K562 (cell line): ENCODE data around the gene FAM193A. TPM values are rescaled to one million over a fixed set of nuclear protein-coding genes. Genes with fewer than 3 reads are reported as not detected.
A peak's percentile ranks its signal among the peaks of the same experiment; 100 is the strongest.

Experiments used
- BRCA1 ChIP-seq, 2 experiments: fragments of 450-650 bp in 1 of 2; sonication (generic) in 1 of 2; formaldehyde crosslinking in 1 of 2; IDR thresholded peaks; 2 replicates each; pipeline versions ENCODE4 v1.5.0 to v1.6.1; 2017 to 2020; ENCODE audit warnings: mild to moderate bottlenecking in 1 of 2, missing genetic modification reagents in 1 of 2
- ETV6 ChIP-seq, 3 experiments: fragments of 150-350 bp in 1 of 3; sonication (generic) in 1 of 3; formaldehyde crosslinking in 1 of 3; IDR thresholded peaks; 2 replicates each; pipeline versions ENCODE4 v1.6.1 to v1.8.0; 2014 to 2022; ENCODE audit warnings: borderline replicate concordance in 2 of 3, low read depth in 2 of 3, antibody characterized with exemption in 1 of 3, low read length in 1 of 3, mild to moderate bottlenecking in 1 of 3, missing genetic modification reagents in 1 of 3
- FOXP4 ChIP-seq: sonication (generic); formaldehyde crosslinking; IDR thresholded peaks from 2 replicates; pipeline ENCODE4 v1.8.0; 2022; ENCODE audit warnings: mild to moderate bottlenecking, missing genetic modification reagents, borderline replicate concordance
- FUS ChIP-seq: fragments of 200-400 bp; formaldehyde crosslinking; optimal IDR thresholded peaks from 2 replicates; pipeline ENCODE3; 2017; ENCODE audit warnings: low read depth, low read length
- MYBL2 ChIP-seq, 2 experiments: fragments of 450-650 bp in 1 of 2; sonication (generic) in 1 of 2; formaldehyde crosslinking in 1 of 2; IDR thresholded peaks; 2 replicates each; pipeline versions ENCODE4 v1.6.1 to v1.8.1; 2017 to 2022; ENCODE audit warnings: borderline replicate concordance in 1 of 2, inconsistent platforms in 1 of 2, low read depth in 1 of 2, mild to moderate bottlenecking in 1 of 2, missing genetic modification reagents in 1 of 2, moderate library complexity in 1 of 2
- NONO ChIP-seq, 2 experiments: fragments of 200-400 bp in 1 of 2; fragments of 450-650 bp in 1 of 2; formaldehyde crosslinking in 1 of 2; IDR thresholded peaks; 2 replicates each; pipeline ENCODE4 v1.6.1; 2017; ENCODE audit warnings: low read depth in 2 of 2, mild to moderate bottlenecking in 2 of 2, moderate library complexity in 2 of 2, low read length in 1 of 2
- NR2C2 ChIP-seq, 2 experiments: fragments of 200-800 bp in 1 of 2; sonication (Bioruptor generic) in 1 of 2; sonication (generic) in 1 of 2; formaldehyde crosslinking in 1 of 2; IDR thresholded peaks; 2 replicates each; pipeline versions ENCODE4 v1.6.1 to v1.8.0; 2016 to 2022; ENCODE audit warnings: mild to moderate bottlenecking in 1 of 2, missing compliant biosample characterization in 1 of 2, missing genetic modification characterization in 1 of 2, missing genetic modification reagents in 1 of 2
- PHB ChIP-seq: fragments of 250-450 bp; sonication (Bioruptor Pico); IDR thresholded peaks from 2 replicates; pipeline ENCODE4 v1.5.0; 2021
- PHB2 ChIP-seq: fragments of 450-650 bp; IDR thresholded peaks from 2 replicates; pipeline ENCODE4 v1.6.1; 2017; ENCODE audit warnings: low read depth
- PHF20 ChIP-seq: fragments of 450-650 bp; IDR thresholded peaks from 2 replicates; pipeline ENCODE4 v1.6.1; 2018; ENCODE audit not compliant: partially characterized antibody
- POLR2A ChIP-seq: fragments of 450-650 bp; conservative IDR thresholded peaks from 2 replicates; pipeline ENCODE4 v1.6.1; 2016
- SRF ChIP-seq, 2 experiments: fragments of 250-450, 450-650 bp in 1 of 2; sonication (Bioruptor Pico) in 1 of 2; sonication (generic) in 1 of 2; formaldehyde crosslinking; IDR thresholded peaks; 2 replicates each; pipeline versions ENCODE4 v1.5.0 to v1.5.1; 2020 to 2022; ENCODE audit warnings: mild to moderate bottlenecking in 1 of 2, missing genetic modification reagents in 1 of 2
- STAT5B ChIP-seq: fragments of 250-450 bp; sonication (Bioruptor Pico); IDR thresholded peaks from 2 replicates; pipeline ENCODE4 v1.8.0; 2021; ENCODE audit warnings: mild to moderate bottlenecking, inconsistent platforms
- VEZF1 ChIP-seq: fragments of 200-800 bp; sonication (Bioruptor generic); IDR thresholded peaks from 2 replicates; pipeline ENCODE4 v1.6.1; 2017; ENCODE audit warnings: missing genetic modification characterization, missing compliant biosample characterization
- YBX1 ChIP-seq: fragments of 450-650 bp; IDR thresholded peaks from 2 replicates; pipeline ENCODE4 v1.7.1; 2016; ENCODE audit warnings: mild to moderate bottlenecking
- ZBED1 ChIP-seq: IDR thresholded peaks from 2 replicates; pipeline ENCODE4 v1.6.1; 2014
- ZNF12 ChIP-seq: sonication (generic); formaldehyde crosslinking; IDR thresholded peaks from 2 replicates; pipeline ENCODE4 v1.4.0; 2020; ENCODE audit warnings: mild to moderate bottlenecking, missing genetic modification reagents
- ZNF239 ChIP-seq: fragments of 250-450 bp; sonication (Bioruptor Pico); IDR thresholded peaks from 2 replicates; pipeline ENCODE4 v1.4.0; 2020; ENCODE audit warnings: mild to moderate bottlenecking
- ZNF384 ChIP-seq: IDR thresholded peaks from 2 replicates; pipeline ENCODE4 v1.6.1; 2012; ENCODE audit warnings: low read depth, low read length, improper control_type of control experiment
- ZNF584 ChIP-seq: fragments of 200-800 bp; sonication (Bioruptor generic); IDR thresholded peaks from 2 replicates; pipeline ENCODE4 v1.6.1; 2016; ENCODE audit warnings: low read depth, mild to moderate bottlenecking, missing genetic modification characterization, missing compliant biosample characterization
- polyA plus RNA-seq, 8 experiments: library from polyadenylated mRNA; depleted of rRNA in 4 of 8; stranded (reverse) in 5 of 8; unstranded in 3 of 8; fragments of >200 nt; fragmentation: Nextera tagmentation in 2 of 8; fragmentation: Illumina TruSeq in 1 of 8; extraction: Ambion mirVana in 2 of 8; extraction: Trizol in 1 of 8; gene quantifications; 2 replicates each; pipeline versions ENCODE4 v1.2.1 to v1.2.3, GENCODE V29; 2011 to 2014; ENCODE audit warnings: inconsistent platforms in 1 of 8, missing spikeins in 1 of 8
- total RNA-seq, 7 experiments: library from RNA; depleted of rRNA in 6 of 7; stranded (reverse); fragments of >200 nt in 6 of 7; fragmentation: Illumina TruSeq in 2 of 7; extraction: Trizol in 2 of 7; gene quantifications; 2 replicates each; pipeline versions ENCODE4 v1.2.1 to v1.2.3, GENCODE V29; 2011 to 2021; ENCODE audit warnings: low replicate concordance in 1 of 7
- TF ChIP-seq, protein P1 (sequence below): fragments of 450-650 bp; formaldehyde crosslinking; IDR thresholded peaks from 2 replicates; pipeline ENCODE4 v1.4.0; 2022; ENCODE audit warnings: mild to moderate bottlenecking, moderate library complexity

The FAM193A gene
- total and polyA plus RNA-seq, 9 of the 15 experiments (the other 6 are each of a cell fraction or from before 2014, with no cell fraction given): 0.46 to 24.6 (median 9.6) TPM

DNA sequence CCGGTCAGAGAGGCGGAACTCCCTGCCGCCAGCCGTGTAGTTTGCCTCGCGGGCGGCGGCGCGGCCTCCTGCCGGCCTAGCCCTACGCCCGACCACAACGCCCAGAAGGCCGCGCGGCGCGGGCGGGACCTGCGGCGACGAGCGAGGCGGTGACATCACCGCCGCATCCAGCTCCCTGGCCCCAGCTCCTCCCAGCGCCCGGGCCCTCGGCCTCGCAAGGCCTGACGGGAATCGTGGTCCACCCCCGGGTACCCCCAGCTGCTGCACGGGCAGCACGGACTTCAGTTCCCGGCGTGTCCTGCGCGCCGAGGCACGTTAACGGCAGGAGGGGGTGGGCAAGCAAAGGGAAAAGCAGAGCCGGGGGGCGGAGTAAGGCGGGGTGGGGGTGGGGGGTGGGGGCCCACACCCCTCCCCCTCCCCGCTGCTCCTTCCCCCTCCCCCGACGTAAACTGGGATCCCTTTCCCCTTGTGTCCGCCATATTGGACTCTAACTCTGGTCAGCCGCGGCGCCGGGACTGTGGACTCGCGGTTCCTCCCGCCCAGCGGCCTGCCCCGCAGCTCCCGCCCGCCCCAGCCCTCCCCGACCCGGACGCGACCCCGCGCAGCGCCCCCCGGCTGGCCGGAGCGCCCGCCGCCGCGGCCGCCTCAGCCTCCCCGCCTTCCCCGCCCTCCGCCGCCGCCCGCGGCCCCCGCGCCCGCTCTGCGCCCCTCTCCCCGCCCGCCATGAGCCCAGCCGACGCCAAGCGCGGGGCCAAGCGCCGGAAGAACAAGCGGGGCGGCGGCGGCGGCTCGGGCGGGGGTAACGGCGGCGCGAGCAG is at the start of gene FAM193A (continued):
- TF ChIP-seq NONO (IDR thresholded peaks at IDR 0.05; ENCODE audit: low read depth in 2 of 2, low read length in 1 of 2) (peak in 1 of 2 experiments; percentile 53; a peak in 1 of 4 replicates), POLR2A (no peak), ZNF584 (0 out of 2 replicates have a peak, but pooled peaks have one; percentile 6), MYBL2 (IDR thresholded peaks at IDR 0.05; ENCODE audit: low read depth) (no peak), MYBL2 (CRISPR knock-in tag; IDR thresholded peaks at IDR 0.05; ENCODE audit: borderline replicate concordance) (no peak), ETV6 (IDR thresholded peaks at IDR 0.05; ENCODE audit: borderline replicate concordance in 1 of 2, low read depth in 2 of 2, low read length in 1 of 2) (no peak), ETV6 (CRISPR knock-in tag; IDR thresholded peaks at IDR 0.05; ENCODE audit: borderline replicate concordance) (no peak), PHF20 (no peak), ZNF384 (no peak), ZNF239 (CRISPR knock-in tag) (no peak), YBX1 (no peak), ZNF12 (CRISPR knock-in tag) (no peak), ZBED1 (no peak), PHB2 (no peak), BRCA1 (IDR thresholded peaks at IDR 0.05) (no peak), BRCA1 (CRISPR knock-in tag; IDR thresholded peaks at IDR 0.05) (no peak), PHB (no peak), STAT5B (CRISPR knock-in tag) (no peak), VEZF1 (CRISPR knock-in tag) (peak; percentile 99), SRF (CRISPR knock-in tag; IDR thresholded peaks at IDR 0.05) (0 out of 4 replicates have a peak, but pooled peaks of 1 of the 2 experiments have one; percentile 24), FOXP4 (no peak), FUS (no peak), NR2C2 (CRISPR knock-in tag; IDR thresholded peaks at IDR 0.05) (no peak; the same call in 1 of the 2 replicates), NR2C2 (tag; IDR thresholded peaks at IDR 0.05) (peak; percentile 91)
- TF ChIP-seq, protein P1, sequence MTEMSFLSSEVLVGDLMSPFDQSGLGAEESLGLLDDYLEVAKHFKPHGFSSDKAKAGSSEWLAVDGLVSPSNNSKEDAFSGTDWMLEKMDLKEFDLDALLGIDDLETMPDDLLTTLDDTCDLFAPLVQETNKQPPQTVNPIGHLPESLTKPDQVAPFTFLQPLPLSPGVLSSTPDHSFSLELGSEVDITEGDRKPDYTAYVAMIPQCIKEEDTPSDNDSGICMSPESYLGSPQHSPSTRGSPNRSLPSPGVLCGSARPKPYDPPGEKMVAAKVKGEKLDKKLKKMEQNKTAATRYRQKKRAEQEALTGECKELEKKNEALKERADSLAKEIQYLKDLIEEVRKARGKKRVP (CRISPR knock-in tag): no peak
